Stimulated activated CD4-positive, alpha-beta T cell treated with anti-CD3 and anti-CD28 coated beads, TNF-alpha, amount 100 ng/mL, for 1 hour (primary cell): ENCODE measurements around the gene HIVEP2.

Source experiments
- DNase-seq, 3 donors: peaks; one replicate each; pipeline ENCODE4 v3.0.0-alpha.2; 2020; ENCODE audit warnings: low read depth in 3 of 3, low spot score in 1 of 3

HIVEP2 gene

DNA sequence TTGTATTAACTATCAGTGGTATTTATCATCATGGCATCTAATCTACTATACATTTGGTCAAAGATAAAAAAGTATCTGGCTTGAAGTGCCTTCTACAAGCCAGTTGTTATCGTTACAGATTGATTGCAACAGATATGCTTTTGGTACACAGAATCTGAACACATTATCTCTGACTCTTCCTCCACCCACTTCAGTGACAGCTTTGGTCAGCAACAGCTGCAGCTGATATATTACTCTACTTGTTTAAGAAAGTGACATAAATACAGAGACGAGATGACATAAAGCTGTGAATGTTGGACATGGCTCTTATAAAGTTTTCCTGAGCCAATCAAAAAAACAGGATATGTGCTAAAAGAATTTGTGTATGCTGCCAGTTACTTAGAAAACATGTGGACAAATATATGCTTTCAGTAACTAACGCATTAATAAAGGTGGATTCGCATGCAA lies 77.6 kb downstream of the HIVEP2 start:
- no peak for DNase-seq

DNA sequence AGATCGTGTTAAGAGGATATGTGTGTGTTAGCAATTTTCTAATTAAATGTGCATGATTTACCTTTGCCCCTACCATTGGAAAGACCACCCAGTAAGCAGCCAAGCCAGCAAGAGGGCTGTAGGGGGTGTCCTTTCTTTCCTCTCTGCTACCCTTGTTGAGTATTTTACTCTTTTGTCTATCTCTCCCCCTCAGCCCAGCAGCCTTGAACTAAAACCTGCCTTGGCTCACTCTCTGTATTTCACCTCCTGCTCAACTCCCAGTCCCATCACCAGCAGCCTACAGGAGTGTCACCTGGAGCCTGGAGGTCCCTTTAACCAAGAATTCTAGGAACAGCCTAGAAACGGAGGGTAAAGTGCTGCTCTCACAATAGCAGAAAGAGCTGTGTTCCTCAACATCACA lies 81.0 kb downstream of the HIVEP2 start:
- DNase-seq: no peak

DNA sequence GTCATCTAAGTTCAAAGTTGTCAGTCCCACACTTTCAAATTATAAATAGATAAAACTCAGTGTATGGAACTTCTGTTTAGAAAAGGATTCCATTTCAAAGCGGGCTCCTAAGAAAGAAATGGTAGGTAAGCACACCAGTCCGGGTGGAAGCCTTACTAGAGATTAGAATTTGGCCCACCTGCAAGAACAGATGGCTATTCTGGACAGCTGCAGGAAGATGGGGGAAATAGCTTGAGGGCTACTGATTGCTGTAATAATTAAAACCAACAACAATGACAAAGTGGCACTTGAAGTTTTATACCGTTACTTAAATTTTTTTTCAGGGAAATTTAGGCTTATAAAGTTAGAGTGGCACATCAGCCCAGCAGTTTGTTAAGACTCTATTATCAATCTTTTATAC lies 83.3 kb downstream of the HIVEP2 start:
- no peak for DNase-seq

DNA sequence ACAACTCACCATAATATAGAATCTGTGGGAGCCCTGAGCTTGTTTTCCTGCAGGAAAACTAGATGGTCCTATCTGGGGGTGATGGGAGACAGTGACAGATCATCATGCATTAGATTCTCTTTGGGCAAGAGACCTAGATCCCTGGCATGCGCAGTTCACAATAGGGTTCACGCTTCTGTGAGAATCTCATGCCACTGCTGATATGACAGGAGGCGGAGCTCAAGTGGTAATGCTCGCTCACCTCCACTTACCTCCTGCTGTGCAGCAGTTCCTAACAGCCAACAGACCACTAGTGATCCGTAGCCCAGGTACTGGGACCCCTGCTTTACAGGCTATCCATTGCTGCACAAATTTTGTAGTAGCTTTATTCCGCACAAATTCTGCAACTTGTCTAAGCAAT lies 84.5 kb downstream of the HIVEP2 start:
- no peak for DNase-seq

DNA sequence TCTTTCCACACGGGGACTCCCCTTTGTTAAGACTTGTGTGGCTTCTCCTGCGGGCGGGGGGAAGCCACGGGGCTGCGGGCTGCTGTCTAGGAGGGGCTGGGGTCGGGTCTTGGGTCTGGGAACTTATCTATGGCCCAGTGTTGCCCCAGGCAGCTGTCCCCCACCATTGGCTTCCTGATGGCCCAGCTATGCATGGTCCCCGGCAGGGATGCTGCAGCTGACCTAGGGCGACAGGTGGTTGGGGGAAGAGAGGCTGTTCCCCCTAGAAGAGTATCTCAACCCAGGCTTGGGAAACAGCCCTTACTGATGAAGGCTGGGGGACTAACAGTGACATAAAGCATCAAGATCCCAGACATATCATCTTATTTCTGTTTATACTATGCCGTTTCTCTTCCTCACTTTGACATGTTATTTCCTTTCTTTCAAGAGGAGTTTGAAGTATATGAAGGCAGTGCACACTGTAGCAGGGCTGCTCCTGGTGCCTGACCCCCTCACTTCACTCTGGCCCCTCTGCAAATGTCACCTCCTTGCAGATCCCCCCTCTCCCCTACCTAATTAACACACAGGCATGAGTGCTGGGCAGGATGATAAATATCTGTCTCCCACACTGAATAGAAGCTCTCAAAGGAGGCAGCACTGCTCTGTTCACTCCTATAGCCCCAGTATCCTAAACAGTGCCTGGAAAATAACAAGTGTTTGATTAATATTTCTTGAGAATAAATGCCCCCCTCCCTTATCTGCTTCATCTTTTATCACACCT lies 87.0 kb downstream of the HIVEP2 start:
- DNase-seq: no peak

DNA sequence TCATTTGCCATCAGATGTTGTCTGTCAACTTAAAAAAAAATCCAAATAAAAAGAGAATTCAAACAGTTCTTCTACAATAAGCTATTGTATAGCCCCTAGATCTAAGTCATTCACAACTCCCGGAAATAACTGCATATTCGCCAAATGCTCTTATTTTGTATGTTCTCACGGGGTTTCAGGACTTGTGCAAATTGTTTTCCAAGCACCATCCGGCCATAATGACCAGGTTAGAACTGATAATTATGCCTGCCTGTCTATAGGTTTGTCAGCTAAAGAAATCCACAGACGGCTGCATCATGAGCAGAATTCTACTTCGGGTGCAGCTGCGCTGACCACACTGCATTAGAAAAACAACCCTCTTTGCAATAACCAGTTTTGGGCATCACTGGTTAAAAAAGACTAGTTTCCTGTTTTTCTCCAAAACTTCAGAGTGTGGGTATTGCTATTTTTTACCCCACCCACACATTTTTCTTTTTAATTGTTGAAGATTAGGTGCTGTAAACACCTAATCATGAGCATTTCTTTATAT lies 87.7 kb downstream of the HIVEP2 start:
- DNase-seq: no peak

DNA sequence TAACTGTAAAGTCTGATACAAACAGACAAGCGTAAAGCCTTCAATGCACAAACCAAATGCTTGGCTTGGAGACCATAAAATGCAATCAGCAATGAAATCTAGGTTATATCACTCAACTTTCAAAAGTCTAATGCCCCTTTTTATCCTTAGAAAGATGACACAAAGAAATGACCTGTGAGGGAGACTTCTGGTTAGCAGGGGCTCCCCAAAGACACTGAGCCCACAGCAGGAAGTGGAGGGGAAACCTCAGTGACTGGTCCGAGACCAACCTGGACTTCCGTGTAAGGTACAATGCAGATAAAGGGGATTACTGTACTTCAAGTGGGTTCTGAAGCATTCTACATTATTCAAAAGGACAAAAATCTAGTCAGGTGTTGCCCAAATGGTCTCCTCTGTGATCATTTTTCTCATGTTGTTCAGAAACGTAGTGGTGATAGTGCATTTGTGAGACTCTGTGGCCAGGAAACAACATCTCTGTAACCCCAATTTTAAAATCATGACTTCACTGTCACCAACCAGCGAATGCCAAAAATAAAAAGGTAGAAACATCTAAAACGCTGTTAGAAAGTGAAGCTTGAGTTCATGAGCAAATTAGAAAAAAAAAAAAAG lies 88.2 kb downstream of the HIVEP2 start:
- no peak for DNase-seq

DNA sequence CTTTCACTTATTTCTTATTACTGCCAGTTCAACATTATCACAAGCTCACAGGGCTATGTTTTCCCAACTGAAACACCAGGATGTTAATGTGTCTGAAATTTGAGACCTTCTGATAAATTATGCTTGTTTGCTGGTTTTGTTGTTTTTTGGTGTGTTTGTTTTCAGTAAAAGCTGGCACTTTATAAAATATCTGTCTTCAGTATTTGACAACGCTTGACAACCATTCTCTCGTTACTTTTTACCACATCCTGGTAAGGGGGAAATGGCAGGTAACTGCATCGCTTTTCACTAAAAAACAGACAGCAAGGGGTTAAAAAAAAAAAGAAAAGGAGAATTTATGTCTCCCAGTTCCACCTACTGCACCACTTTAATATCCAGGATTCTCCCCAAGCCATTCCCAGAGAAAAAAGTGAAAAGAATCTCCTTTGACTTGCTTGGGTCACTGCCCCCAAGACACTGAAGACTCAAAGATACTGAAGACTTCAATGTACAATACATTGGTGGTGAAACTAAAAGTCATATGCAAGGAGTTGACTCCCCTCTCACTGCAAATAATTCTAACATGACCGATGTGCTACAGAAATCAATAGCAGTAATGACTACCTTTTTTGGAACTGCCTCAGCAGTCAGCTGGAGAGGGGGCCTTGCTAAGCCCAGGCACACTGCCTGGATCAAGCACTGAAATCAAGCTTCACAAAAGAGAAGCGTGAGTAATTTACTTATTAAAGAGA lies 88.9 kb downstream of the HIVEP2 start:
- DNase-seq: no peak

DNA sequence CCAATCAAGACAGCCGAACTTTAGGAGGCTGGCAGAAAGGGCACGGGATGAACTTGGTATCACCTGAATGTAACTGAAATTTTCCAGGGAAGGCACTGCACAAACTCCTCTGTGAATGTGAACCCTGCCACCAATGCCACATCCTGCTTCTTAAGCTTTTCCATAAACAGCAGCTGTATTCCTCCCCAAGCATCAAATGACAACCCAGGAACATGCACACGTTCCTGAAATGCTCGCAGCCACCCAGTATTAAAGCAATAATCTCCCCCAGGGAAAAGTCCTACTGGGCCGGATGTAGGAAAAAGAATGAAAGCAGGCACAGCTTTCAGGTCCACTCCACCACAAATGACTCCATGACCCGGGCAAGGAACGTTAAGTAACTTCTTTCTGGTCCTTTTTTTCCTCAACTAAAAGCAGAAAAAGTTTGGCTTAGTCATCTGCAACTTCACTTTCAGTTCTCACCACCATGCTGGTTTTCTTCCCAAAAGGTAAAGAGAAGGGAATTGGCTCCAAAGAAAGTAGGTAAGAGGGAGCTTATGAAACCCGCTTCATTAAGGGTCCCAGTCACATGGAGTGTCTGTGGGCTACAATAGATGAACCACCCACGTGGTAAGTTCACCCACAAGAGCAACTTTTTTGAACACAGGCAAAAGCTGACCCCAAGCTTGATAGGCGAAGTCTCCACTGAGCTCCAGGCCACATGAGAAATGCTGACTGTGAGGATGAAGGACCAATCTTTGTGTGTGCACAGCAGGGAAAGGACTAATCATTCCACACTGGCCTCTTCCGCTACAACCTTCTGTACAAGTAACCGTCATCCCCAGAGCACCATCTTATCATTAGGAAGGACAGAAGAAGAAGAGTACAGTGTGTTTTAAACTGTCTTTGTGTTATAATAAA lies 90.1 kb downstream of the HIVEP2 start:
- no peak for DNase-seq

DNA sequence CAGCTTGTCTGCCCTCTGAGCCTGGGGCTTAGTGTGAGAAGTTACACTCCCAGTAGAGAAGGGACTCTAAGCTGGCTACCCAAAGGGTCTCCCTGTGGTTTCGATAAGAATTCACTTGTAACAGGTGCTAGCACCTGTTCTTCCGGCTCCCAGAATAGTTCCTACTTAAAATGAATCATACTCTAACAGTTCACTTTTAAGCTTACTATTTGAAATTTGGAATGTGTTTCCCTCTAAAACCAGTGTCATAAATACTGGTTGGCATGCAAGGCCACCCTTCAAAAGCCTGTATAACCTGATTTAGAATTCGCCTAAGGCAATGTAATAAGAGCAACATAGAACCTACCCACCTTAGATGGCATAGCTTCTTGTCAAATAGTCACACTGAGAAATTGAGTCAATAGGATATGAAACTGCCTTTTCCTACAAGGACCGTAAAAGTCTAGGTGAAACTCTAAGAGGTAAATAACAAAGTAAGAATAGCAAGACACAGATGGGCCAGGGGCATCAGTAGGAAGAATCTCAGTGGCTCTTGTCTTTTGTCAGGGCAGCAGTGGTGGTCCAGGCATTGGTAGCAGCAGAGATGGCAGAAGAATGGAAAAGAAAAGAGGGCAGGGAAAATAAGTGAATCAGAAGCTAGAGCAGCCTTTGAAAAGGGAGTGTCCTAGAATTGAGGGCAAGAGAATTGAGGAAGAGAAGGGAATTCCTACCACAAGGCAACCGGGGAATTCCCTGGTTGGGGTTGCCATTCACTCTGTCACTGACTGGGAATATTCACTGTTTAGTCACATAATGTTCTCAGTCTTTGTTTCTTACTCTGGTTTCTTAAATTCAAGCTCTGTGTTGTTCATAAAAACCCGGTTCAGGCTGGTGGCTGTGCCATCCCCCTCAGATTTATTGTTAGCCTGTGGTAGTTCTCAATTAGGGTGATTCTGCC lies 91.5 kb downstream of the HIVEP2 start:
- DNase-seq: no peak

DNA sequence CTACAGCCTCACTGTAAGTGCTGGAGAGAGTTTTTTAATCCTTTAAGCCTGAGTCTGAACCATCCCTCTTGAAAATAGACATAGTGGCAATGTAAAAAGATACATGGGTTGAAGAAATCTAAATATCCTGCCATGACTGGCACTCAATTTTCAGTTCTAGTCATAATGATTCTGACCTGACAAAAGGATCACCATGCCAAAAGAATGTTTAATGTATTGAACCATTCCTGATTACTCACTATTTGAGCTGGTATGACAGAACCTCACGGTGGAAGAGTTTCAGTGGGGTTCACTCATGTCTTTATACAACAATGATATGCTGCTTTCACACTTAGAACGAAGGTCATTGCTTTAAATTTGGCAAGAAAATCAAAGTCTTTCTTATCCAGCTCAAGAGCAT lies 93.4 kb downstream of the HIVEP2 start:
- DNase-seq: no peak

DNA sequence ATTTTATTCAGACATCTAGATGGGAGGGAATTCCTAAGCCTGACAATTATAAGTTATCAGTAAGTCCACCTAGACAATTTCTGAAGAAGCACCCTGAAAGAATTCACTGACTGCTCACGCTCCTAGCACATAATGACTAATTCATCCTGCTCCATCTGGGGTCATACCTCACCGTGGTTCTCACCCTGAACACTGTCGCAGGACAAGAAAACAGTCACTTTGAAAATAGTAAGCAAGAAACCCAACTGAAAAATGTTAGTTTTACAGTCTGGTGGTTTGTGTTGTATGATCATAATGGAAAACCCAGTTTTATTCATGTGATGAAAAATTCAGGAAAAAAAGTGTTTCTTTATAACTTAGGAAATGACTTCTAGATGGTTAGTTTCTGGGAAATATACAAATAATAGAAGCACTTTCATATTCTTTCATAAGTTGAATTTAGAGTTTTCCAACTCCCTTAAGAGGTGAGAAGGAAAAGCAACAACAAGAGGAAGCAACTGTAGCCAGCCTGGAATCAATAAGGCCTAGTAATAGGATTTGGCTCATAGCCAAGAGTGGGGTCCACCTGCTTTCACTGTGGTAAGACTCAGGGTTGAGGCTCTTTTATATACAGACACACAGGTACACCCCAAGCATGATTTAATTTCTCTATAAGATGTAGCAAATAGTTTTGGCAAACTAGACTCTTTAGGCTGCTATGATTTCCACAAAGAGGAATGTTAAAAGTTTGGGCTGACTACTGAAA lies 94.1 kb downstream of the HIVEP2 start:
- DNase-seq: no peak

DNA sequence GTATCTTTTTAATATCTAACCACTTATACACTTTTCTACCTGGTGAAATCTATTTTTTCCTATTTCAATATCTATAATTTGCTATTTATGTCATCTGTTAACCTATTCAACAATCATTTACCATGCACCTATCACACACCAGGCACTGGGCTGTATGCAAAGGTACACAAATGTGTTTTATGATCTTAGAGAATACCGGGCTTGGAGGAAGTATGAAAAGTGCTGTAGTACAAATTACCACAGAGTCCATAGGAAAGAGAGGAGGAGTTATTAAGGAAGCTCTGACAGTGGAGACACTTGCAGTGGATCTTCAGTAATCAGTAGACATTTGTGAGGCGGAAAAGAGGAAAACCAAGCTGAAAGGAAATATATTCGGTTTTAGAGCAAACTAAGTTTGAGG lies 96.0 kb downstream of the HIVEP2 start:
- no peak for DNase-seq

DNA sequence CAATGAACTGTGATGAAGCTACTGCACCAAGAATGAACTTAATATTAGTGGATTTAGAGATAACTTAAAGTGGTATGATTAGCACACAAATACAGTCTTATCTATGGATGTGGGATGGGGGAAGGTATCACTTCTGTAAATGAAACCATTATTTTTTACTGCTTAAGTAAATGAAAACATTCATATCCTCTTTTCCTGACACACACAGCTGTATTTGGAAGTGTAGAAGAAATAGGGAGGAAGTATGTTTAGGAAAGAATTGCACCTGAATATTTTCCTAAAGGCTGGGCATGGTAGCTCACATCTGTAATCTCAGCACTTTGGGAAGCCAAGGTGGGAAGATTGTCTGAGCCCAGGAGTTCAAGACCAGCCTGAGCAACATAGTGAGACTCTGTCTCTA lies 96.8 kb downstream of the HIVEP2 start:
- DNase-seq: no peak

DNA sequence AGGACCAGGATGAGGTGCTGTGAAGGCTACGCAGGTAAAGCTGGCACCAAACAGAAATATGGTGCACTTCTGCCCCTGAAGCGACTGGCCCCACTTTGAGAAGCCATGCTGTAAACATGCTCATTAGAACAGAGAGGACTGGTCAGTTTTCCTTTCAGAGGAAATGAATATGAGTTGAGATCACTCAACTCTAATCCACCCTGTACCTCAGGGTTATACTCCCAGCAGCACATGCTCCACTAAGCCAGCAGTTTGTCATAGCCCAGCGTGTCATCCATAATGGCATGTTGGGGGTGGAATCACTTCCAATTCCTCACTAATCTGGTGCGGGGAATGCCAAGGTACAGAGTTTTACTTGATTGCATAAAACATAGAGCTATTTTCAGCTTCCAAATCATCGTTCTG lies 98.1 kb downstream of the HIVEP2 start:
- no peak for DNase-seq

DNA sequence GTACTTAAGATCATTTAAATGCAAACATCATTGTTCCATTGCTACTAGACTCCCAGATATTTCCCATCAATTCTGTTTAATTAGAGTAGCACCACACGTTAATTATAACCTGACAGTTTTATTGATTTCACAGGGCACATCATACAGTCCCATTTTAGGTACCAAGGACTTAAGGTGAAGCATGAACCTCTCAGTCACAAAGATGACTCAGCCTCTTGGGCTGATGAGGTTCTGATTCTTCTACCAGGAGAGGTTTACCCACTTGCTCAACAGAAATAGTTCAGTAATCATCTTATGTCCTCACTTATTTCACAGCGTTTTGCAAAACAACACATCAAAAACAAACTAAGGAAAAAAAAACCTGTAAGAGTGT lies 98.5 kb downstream of the HIVEP2 start:
- DNase-seq: no peak

DNA sequence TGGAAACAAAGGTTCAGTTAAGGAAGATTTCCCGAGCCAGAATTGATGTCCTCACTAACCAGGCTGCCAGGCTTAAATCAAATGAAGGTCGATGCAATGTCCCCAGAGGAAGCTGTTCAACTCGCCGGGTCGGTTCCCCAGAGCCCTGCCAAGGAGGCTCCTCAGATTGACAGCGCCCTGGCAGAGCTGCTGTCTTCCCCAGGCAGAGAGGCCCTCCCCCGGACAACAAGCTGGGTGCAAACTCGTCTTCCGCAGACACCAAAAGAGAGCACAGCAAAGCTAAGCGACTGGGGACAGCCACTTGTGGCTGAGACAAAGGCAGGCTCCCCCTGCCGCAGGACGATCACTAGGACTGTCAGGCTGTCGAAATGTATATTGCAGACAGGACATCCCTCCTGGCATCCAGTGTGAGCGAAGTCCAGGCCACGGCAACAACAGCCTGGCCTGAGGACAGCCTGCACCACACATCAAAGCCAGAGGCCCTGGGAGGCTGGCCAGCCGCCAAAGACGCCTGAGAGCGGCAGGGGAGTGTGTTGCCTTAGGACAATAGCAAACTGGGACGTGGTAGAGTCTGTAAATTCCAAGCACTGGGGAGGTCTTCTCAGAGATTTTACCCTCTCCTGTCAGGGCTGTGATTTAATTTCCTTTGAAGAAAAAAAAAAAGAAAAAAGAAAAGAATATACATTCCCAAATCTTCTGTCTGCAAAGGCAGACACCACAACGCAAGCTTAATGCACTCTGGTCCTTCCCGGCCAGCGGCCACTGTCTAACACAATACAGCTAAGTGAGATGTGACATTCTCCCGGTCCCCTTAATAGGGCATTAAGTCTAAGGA lies 99.1 kb downstream of the HIVEP2 start:
- DNase-seq: peak in 1 of 3 donors; percentile 35

DNA sequence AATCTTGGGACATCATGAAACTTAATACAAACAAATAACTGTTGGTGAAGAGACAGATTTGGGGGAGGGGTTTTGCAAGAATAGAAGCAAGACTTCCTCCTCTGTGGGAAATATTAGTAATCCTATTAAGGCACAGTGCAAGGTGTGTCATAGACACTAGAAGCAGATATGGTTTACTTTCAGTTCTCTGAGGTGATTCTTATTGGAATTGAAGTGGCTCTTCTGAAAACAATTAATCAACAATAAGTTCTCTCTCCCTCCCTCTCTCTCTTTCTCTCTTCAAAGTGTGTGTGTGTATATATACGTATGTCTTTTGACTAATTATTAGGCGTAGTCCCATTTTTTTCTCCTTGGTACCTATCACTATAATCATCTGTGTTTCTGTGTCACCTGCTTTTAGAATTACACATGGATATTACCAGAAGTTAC lies 99.8 kb downstream of the HIVEP2 start:
- no peak for DNase-seq
